HepG2 (cell line): Measurements from ENCODE around the gene MRPL28. TPM values are rescaled to one million over a fixed set of nuclear protein-coding genes. Genes with fewer than 3 reads are reported as not detected.

Source experiments
- ARHGAP35 ChIP-seq: sonication (generic); formaldehyde crosslinking; IDR thresholded peaks from 2 replicates; pipeline ENCODE4 v1.9.0; 2022; ENCODE audit warnings: mild to moderate bottlenecking, inconsistent platforms, moderate library complexity, missing genetic modification reagents, borderline replicate concordance
- HIC2 ChIP-seq: sonication (generic); formaldehyde crosslinking; IDR thresholded peaks from 2 replicates; pipeline ENCODE4 v1.9.0; 2022; ENCODE audit warnings: low read depth, missing genetic modification reagents
- NCOR1 ChIP-seq: fragments of 200-600 bp; sonication (generic); IDR thresholded peaks from 2 replicates; pipeline ENCODE4 v1.7.0; 2017; ENCODE audit warnings: antibody characterized with exemption, low read length, borderline replicate concordance
- NFE2L1 ChIP-seq: sonication (generic); formaldehyde crosslinking; IDR thresholded peaks from 2 replicates; pipeline ENCODE4 v1.4.0; 2020; ENCODE audit warnings: missing genetic modification reagents, mild to moderate bottlenecking, borderline replicate concordance
- ONECUT2 ChIP-seq: sonication (generic); formaldehyde crosslinking; IDR thresholded peaks from 2 replicates; pipeline ENCODE4 v1.4.0; 2020; ENCODE audit warnings: missing genetic modification reagents
- PHB2 ChIP-seq: fragments of 450-650 bp; IDR thresholded peaks from 2 replicates; pipeline ENCODE4 v1.6.1; 2018; ENCODE audit not compliant: partially characterized antibody
- PRMT3 ChIP-seq: sonication (generic); formaldehyde crosslinking; IDR thresholded peaks from 2 replicates; pipeline ENCODE4 v1.8.1; 2022; ENCODE audit warnings: low read depth, mild to moderate bottlenecking, moderate library complexity, missing genetic modification reagents, borderline replicate concordance
- SATB2 ChIP-seq: sonication (generic); formaldehyde crosslinking; IDR thresholded peaks from 2 replicates; pipeline ENCODE4 v1.5.0; 2020; ENCODE audit warnings: missing genetic modification reagents
- TFDP2 ChIP-seq: sonication (generic); formaldehyde crosslinking; IDR thresholded peaks from 2 replicates; pipeline ENCODE4 v1.4.0; 2020; ENCODE audit warnings: missing genetic modification reagents
- THAP8 ChIP-seq: sonication (generic); formaldehyde crosslinking; IDR thresholded peaks from 2 replicates; pipeline ENCODE4 v1.5.1; 2020; ENCODE audit warnings: missing genetic modification reagents, mild to moderate bottlenecking, borderline replicate concordance
- TMF1 ChIP-seq: sonication (generic); formaldehyde crosslinking; IDR thresholded peaks from 2 replicates; pipeline ENCODE4 v1.8.1; 2022; ENCODE audit warnings: low read depth, missing genetic modification reagents
- ZBTB3 ChIP-seq: sonication (generic); formaldehyde crosslinking; IDR thresholded peaks from 2 replicates; pipeline ENCODE4 v1.4.0; 2020; ENCODE audit warnings: low read depth, mild to moderate bottlenecking, moderate library complexity, missing genetic modification reagents, borderline replicate concordance
- ZNF580 ChIP-seq: IDR thresholded peaks from 2 replicates; pipeline ENCODE4 v1.6.1; 2016; ENCODE audit warnings: low read depth, borderline replicate concordance
- ZNF720 ChIP-seq: sonication (generic); formaldehyde crosslinking; IDR thresholded peaks from 2 replicates; pipeline ENCODE4 v1.4.0; 2020; ENCODE audit warnings: missing genetic modification reagents
- polyA plus RNA-seq, 8 experiments: library from polyadenylated mRNA; depleted of rRNA in 3 of 8; stranded (reverse) in 7 of 8; unstranded in 1 of 8; fragments of >200 nt; fragmentation: Illumina TruSeq in 4 of 8; extraction: Trizol in 4 of 8; gene quantifications; 2 replicates each; pipeline versions ENCODE4 v1.2.1 to v1.2.3, GENCODE V29; 2011 to 2016; ENCODE audit warnings: low read depth in 4 of 8, missing spikeins in 1 of 8, mixed read lengths in 1 of 8; ENCODE audit not compliant: insufficient read depth in 1 of 8
- total RNA-seq, 5 experiments: library from RNA; depleted of rRNA; stranded (reverse); fragments of >200 nt; fragmentation: Illumina TruSeq; extraction: Trizol; gene quantifications; 2 replicates each; pipeline ENCODE4 v1.2.3, GENCODE V29; 2016; ENCODE audit warnings: low read depth in 1 of 5
- TF ChIP-seq, protein P1 (sequence below): sonication (generic); formaldehyde crosslinking; IDR thresholded peaks from 2 replicates; pipeline ENCODE4 v1.4.0; 2020; ENCODE audit warnings: mild to moderate bottlenecking, missing genetic modification reagents
- TF ChIP-seq, protein P2 (sequence below): sonication (generic); formaldehyde crosslinking; IDR thresholded peaks from 2 replicates; pipeline ENCODE4 v1.4.0; 2020; ENCODE audit warnings: missing genetic modification reagents
- TF ChIP-seq, protein P3 (sequence below): sonication (generic); formaldehyde crosslinking; IDR thresholded peaks from 2 replicates; pipeline ENCODE4 v1.5.0; 2020; ENCODE audit warnings: mild to moderate bottlenecking, missing genetic modification reagents

The MRPL28 gene
- total and polyA plus RNA-seq, 2 of the 13 experiments (the other 11 are each of a cell fraction or from before 2014, with no cell fraction given), result 114 to 135 TPM

DNA sequence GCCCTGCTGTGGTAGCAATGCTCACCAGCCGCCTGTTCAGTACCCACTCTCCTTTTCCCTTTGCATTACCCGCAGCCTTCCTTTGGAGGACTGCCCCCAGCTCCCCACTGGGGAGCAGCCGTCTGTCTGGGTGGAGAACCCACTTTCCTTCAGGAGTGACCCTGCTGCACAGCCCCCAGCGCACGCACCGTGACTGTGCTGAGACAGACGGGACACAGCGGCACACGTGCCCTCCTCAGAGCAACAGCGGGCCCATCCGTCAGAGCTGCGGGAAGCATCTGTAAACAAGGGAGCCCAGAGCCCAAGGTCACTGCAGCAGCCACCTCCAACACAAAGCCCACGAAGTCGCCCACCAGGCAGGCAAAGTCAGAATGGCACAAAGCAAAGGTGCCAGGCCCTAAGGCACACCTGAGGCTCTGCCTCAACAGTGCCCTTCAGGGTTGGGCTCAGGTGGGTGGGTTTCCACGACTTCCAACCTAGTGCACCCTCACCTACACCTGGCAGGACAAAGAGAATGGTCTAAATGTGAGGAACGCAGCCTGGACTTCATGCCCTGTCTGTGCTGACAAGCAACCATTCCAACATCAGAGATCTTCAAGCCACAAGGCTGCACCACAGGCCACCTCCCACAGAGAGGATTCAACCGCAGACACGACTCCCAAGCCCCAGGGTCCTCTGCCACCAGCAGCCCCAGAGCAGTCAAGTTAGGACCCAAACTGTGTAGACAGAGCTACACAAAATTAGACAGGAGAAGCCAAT, 27.7 kb downstream of the MRPL28 start (continued):
- TF ChIP-seq, protein P1, sequence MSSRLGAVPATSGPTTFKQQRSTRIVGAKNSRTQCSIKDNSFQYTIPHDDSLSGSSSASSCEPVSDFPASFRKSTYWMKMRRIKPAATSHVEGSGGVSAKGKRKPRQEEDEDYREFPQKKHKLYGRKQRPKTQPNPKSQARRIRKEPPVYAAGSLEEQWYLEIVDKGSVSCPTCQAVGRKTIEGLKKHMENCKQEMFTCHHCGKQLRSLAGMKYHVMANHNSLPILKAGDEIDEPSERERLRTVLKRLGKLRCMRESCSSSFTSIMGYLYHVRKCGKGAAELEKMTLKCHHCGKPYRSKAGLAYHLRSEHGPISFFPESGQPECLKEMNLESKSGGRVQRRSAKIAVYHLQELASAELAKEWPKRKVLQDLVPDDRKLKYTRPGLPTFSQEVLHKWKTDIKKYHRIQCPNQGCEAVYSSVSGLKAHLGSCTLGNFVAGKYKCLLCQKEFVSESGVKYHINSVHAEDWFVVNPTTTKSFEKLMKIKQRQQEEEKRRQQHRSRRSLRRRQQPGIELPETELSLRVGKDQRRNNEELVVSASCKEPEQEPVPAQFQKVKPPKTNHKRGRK (CRISPR knock-in tag), result no peak
- no peak for TF ChIP-seq THAP8 (CRISPR knock-in tag)
- peak; percentile 72; the same call in 1 of the 2 replicates for TF ChIP-seq NFE2L1 (CRISPR knock-in tag)
- no peak for TF ChIP-seq PRMT3 (CRISPR knock-in tag)
- TF ChIP-seq ZNF720 (CRISPR knock-in tag), result no peak
- TF ChIP-seq, protein P2, sequence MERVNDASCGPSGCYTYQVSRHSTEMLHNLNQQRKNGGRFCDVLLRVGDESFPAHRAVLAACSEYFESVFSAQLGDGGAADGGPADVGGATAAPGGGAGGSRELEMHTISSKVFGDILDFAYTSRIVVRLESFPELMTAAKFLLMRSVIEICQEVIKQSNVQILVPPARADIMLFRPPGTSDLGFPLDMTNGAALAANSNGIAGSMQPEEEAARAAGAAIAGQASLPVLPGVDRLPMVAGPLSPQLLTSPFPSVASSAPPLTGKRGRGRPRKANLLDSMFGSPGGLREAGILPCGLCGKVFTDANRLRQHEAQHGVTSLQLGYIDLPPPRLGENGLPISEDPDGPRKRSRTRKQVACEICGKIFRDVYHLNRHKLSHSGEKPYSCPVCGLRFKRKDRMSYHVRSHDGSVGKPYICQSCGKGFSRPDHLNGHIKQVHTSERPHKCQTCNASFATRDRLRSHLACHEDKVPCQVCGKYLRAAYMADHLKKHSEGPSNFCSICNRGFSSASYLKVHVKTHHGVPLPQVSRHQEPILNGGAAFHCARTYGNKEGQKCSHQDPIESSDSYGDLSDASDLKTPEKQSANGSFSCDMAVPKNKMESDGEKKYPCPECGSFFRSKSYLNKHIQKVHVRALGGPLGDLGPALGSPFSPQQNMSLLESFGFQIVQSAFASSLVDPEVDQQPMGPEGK (CRISPR knock-in tag), result peak; percentile 74
- TF ChIP-seq ZBTB3 (CRISPR knock-in tag), result peak; percentile 57; the same call in 1 of the 2 replicates
- TF ChIP-seq PHB2, result no peak
- TF ChIP-seq NCOR1, result no peak
- TF ChIP-seq HIC2 (CRISPR knock-in tag), result peak; percentile 96
- TF ChIP-seq ARHGAP35, result peak; percentile 63; the same call in 1 of the 2 replicates
- peak; percentile 80 for TF ChIP-seq ZNF580
- TF ChIP-seq ONECUT2 (CRISPR knock-in tag), result no peak
- TF ChIP-seq TMF1 (CRISPR knock-in tag), result no peak
- TF ChIP-seq TFDP2 (CRISPR knock-in tag), result peak; percentile 38; the same call in 1 of the 2 replicates
- 0 out of 2 replicates have a peak, but pooled peaks have one; percentile 35 for TF ChIP-seq SATB2 (CRISPR knock-in tag)
- TF ChIP-seq, protein P3, sequence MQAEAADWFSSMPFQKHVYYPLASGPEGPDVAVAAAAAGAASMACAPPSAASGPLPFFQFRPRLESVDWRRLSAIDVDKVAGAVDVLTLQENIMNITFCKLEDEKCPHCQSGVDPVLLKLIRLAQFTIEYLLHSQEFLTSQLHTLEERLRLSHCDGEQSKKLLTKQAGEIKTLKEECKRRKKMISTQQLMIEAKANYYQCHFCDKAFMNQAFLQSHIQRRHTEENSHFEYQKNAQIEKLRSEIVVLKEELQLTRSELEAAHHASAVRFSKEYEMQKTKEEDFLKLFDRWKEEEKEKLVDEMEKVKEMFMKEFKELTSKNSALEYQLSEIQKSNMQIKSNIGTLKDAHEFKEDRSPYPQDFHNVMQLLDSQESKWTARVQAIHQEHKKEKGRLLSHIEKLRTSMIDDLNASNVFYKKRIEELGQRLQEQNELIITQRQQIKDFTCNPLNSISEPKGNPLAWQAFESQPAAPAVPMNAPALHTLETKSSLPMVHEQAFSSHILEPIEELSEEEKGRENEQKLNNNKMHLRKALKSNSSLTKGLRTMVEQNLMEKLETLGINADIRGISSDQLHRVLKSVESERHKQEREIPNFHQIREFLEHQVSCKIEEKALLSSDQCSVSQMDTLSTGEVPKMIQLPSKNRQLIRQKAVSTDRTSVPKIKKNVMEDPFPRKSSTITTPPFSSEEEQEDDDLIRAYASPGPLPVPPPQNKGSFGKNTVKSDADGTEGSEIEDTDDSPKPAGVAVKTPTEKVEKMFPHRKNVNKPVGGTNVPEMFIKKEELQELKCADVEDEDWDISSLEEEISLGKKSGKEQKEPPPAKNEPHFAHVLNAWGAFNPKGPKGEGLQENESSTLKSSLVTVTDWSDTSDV (CRISPR knock-in tag), result peak; percentile 86; the same call in 1 of the 2 replicates
